Measurements from ENCODE around the gene ELP4.
"Not testable (repeated sequence)": the region's sequence is repeated elsewhere in the genome, so short reads cannot be mapped to it uniquely, and the experiment has no call there.

ELP4 gene

DNA sequence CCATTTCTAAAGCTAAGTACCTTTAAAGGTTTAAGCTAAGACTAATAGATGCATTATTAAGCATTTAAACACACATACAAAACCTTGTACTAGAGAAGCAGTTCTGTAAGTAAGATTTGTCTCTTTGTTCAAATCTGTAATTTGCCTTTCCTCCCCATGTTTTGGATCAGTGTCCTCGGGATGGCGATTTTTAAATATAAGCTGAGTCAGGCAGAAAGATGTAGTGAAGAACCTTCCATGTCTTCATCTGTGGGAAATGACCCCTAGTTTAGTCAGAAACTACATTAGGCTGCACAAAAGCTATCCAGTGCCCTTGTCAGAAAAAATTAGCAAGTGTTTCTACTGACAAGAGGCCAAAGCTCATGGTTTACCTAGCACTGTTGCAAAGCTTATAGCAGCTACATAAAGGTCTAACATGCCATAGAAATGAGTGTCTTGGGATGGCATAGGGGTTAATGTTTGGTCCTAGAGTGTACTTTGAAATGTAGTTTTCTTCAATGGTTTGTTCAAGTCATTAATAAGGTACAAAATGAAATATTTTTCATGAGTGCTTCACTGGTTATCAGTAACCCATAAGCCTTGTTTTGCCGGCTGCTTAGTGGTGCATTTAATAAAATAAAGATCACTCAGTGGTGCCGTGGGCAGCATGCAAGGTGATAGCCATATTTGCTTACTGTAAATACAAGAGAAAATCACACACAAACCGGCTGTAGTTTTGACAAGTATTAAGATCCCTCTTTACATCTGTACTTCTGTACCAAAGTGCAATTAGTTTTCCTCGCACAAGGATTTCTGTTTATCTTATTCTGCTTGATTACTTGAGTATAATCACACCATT is 139.8 kb downstream of the ELP4 start:
- DNase-seq, result no peak

DNA sequence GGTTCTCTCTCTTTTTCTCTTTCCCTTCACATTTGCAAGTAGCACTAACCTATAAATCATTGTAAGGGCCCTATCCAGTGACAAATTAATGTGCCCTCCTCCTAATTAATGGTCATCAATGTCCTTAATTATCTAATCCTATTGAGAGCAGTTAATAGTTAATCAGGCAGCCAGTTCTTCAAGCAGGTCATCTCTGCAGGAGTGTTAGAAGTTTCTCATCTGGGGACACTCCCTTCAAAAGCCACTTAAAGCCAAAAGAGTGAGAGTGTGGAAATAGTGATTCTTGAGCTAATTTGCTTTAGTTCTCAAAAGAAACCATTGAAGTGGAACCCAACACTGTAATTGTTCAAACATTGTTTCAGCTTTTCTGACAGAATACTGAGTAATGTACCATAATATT is 141.6 kb downstream of the ELP4 start:
- DNase-seq, result no peak

DNA sequence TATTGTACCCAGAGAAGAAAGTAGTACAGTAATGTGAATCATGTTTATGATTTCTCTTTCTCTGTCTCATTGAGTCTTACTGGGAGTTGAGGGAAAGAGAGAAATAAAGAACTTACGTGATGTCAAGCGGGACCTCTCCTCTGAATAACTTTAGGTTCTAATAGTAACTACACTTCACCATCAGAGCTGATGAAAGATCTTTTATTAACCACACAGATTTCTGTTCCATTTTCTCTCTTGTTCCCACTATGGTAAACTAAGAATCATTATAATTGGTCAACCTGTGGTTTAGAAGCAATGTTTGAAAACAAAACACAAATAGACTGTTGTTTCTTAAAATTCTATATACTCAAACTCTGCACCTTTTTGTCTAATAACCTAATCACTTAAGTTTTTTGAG is 142.3 kb downstream of the ELP4 start:
- no peak for DNase-seq

DNA sequence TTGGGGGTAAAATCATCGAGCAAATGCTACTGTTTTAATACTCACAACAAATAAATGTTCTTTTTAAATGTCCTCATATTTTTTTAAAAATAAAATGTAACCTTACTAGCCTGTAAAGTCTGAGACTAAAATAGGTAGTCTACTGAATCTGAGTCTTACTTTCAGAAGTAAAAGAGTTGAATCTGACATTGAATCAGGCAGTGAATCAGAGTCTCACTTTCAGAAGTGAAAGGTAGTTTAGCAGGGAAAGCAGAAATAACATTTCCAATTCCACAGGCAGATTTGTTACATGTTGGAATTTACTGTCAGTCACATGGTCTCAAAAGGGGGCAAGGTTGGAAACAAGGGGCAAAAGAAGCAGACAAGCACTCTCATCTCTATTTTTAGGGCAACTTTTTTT is 143.0 kb downstream of the ELP4 start:
- DNase-seq, result no peak

DNA sequence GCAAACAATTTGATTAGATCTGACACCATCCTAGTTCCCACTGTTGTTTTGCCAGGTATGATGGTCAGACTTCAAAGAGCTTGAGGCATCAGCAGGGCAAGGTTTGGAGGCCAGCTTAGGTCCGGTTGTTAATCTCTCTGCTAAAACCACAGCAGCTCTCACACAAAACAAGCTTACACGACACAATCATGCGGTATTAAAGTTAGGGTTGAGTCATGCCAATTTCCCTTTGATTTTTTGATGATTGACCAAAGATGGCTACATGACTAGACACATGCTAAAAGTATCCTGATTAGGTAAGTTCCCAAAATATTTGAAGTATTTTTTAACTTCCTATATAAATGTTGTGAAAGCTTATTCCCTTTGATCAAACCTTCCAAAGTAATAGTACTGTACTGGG is 145.9 kb downstream of the ELP4 start:
- no peak for DNase-seq

DNA sequence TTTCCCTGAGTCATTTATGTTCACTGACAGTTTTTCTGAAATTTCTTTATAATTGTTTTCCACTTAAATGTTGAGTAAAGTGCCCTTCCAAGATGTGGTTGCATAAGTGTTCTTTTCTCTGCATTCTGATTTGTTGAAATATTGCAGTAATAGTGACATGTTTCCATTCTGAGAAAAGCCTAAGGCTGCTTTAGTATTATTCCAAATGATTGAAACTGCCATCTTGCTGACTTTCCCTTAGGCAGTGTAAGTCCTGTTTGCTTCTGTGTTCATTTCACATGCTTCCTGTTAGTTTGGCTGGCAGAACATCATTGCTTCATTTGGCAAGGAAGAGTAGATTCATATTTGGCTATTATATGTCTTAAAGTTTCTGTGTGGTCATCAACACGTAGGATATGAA is 146.5 kb downstream of the ELP4 start:
- DNase-seq, result no peak

DNA sequence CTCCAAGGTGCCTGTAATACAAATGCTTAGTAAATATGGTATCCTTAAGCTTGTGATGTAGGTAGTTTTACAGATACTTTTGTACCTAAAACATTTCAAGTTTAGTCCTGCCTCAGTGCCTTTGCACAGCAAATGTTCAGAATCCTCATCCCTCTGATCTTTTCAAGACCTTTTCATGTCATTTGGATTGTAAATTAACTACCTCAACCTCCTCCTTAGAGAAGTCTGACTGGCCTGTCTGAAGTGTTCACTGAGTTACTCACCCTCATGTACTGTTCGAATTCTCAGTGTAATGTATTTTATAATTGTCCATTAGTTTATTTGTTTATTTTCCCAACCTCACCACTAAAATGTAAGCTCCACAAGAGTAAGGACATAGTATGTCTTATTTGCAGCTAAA is 147.5 kb downstream of the ELP4 start:
- DNase-seq, result no peak

DNA sequence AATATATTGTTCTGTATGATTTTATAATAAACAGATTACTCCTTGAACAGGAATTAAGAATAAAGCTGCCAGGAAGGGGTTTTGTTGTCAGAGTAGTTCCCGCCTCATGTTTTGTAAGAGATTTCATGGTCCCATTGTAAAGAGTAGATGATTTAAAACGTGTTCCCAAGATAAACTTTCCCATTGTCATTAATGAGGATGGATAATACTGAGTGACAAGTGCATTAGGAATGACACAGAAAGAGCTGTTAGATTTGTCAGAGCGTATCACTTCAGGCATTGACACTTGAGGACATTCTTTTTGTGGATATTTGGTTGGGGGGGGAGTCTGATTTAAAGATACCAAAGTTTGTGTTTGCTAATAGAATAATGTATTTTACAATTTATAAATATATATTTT is 154.6 kb downstream of the ELP4 start:
- no peak for DNase-seq

DNA sequence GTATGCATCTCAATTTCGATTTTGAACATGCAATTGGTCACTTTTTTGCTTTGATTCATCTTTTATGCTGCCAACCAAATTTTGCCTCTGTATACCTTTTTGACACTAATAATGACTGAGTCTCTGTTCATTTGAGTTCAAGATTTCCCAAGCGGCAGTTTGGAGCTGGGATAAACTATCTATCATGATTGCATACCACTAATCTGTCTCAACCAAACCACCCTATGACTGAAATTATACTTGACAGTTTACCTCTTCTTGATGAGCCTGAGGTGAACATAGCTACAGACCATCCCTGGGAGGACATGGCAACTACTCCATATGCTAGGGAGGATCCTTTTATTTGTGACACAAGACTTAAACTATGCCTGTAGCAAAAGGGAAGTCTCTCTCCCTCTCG is 155.4 kb downstream of the ELP4 start:
- no peak for DNase-seq

DNA sequence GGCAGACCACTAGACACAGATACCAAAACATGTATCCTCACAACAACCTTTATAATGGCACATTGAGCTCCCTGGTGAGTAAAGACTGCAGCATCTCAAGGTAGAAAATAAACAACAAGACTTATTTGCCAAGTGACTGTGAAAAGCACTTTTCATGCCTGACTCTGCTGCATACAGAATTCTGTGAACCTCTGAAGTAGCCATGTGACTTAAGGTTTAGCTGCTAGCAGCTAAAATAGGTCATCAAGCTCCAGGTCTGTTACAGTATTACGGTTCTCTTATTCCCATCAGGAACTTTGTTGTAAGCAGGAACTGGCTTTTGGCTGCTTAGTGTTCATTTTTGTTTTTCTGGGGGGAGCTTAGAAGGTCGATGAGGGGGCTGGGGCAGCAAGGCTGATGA is 162.1 kb downstream of the ELP4 start:
- no peak for DNase-seq

DNA sequence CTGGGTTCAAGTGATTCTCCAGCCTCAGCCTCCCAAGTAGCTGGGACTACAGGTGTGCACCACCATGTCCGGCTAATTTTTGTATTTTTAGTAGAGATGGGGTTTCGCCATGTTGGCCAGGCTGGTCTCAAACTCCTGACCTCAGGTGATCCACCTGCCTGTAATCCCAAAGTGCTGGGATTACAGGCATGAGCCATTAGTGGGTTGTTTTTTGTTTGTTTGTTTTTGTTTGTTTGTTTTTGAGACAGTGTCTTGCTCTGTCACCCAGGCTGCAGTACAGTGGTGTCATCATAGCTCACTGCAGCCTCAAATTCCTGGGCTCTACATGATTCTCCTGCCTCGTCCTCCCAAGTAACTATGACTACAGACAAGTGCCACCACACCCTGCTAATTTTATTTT is 163.5 kb downstream of the ELP4 start:
- DNase-seq, result not testable (repeated sequence)

DNA sequence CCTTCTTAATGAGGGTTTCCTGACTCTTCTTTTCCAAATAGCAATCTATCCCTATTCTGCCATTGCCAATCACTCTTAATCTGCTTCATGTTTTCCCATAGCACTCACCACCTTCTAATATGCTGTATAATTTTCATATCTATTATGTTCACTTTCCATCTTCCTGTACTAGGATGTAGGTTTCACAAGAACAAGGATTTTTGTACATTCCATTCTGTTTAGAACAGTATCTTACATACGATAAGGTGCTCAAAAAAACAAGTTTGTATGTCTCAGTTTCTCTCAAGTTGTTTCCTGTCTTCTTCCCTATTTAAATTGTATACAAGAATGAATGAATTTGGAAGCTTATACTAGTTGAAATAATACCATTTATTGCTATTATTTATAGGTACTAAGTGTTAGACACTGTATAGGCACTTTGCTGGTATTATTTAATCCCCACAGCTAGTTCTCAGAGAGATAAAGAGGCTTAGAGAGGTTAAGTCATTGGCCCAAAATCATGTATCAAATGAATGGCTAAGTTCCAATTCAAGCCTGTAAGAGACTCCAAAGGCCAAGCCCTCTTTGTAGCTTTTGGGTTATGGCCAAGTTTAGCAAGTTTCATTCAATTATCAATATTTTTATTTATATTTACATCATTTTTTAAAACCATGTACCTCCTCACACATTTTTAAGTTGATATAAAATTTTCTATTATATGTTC is 166.9 kb downstream of the ELP4 start:
- no peak for DNase-seq

DNA sequence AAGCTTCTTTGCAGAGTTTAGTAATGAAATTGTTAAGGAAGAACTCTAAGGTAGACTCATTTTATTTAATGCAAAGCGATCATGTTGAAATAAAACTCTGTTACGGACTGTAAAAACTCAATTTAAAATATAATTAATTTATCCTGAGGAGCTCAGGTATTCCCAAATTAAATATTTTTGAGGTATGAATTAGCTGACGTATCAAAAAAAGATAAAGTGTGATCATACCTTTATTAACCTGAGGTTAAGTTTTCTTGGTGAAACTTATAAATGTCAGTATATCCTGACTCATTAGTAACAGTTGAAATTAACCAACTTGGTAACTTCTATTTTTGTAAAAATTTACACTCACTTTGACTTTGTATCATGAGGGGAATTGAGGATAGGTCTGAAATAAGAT is 171.2 kb downstream of the ELP4 start:
- DNase-seq, result no peak

DNA sequence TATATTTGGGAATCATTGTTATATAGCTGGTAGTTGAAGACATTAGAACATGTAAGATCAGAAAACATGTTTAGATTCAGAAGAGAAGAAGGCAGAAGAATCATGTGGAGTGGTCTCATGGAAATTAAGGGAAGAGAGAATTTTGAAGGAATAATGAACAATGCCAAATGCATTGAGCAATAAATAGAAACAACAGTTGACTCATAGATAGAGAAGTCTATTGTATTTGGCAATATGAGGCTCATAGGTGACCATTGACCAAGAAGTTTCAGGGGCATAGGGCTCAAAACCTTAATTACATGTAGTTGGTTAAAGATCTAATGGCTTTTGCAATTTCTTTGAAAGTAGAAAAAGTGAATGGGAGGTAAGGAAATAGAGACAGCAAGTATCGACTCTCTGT is 177.7 kb downstream of the ELP4 start:
- DNase-seq, result no peak

DNA sequence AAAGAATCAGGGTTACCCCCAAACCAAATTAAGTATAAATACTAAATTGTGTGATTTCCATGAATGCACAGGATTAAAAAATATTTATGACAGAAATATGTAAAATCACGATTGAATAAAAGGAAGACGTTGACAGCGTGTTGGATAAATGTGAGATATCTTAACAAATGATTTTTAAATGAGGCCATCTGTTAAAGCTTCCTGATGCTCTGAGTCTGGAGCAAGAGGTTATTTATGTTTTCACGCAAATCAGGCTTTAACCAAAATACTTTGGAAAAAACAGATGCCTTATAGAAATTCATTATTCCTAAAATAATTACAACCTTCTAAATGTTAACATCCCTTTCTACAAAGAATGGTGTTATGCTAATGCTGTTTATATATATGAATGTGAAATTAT is 178.3 kb downstream of the ELP4 start:
- no peak for DNase-seq

DNA sequence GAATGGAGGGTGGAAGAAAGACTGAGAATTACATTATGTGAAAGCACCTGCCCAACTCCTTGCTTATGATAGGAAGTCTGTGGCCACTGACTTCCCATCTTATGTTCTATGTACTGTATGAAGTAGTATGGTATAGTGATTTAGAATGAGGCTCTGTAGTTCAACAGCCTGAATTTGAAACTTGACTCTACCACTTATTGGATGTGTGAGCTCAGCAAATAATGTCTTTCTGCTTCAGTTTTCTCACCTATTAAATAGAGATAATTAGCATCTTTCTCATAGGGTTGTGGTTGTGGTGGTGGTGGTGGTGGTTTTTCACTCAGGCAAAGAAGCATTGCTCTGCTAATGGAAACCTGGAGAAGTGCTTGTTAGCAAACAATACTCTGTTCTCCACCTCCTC is 180.0 kb downstream of the ELP4 start:
- no peak for DNase-seq

DNA sequence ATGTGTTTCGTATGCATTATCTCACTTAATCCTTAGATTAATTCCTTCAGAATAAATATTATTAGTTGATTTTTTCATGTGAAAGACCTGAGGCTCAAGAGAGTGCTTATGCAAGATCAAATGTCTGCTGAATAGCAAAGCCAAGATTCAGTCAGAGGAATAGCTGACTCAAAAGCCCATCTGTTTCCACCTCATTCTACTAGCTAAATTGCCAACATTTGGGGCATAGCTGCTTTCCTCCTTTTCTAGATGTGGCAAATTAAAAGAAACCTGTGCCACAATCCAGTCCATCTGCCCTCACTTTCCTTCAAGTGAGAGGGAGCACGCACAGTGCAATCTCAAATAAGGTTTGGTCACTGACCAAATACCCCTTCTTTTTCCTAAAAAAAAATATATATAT is 180.5 kb downstream of the ELP4 start:
- no peak for DNase-seq

DNA sequence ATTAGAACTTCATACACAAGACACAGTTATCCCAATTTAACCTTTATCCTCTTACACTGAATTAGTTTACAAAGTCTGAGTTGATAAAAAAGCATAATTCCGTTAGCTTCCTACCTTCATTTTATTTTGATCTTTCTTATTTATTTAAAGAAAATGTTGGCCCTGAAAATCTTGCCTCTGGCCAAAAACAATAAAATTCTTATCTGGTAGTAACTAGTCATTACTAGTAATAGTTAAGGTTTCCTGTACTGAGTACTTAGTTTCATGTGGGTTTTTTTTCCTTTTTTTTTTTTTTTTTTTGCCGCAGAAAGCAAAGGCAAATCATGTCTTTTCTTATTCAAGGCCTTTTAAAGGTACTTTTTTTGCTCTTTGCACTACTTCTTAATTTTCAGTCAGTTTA is 180.9 kb downstream of the ELP4 start:
- no peak for DNase-seq

DNA sequence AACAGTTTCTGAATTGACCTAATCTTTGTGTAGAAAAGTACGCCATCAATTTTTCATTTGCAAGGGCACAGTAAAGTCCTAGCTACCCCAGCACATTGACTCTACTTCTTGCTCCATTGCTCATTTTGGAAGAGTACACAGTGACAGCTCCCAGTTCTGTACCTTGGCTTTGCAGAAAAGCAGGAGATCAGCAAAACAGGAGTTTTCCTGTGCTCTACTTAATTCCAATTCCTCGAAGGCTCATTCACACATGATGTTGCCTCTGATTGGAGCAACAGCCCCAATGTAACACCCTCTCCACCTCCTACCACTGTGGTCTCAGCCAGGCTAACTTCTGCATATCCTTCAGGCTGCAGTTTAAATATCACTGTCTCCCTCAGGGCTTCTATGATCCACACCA is 182.9 kb downstream of the ELP4 start:
- DNase-seq, result no peak

DNA sequence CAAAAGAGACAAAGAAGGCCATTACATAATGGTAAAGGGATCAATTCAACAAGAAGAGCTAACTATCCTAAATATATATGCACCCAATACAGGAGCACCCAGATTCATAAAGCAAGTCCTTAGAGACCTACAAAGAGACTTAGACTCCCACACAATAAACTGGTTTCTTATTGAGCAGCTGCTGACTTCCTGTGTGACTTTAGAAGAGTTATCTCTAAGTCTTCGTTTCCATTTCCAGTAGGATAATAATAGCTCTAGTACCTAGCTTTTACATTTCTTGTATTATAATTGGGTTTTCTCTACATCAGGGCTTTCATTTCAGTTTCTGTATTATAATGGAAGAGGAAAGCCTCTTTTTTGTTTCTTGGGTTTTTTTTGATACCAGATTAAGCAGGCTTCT is 187.5 kb downstream of the ELP4 start:
- not testable (repeated sequence) for DNase-seq

DNA sequence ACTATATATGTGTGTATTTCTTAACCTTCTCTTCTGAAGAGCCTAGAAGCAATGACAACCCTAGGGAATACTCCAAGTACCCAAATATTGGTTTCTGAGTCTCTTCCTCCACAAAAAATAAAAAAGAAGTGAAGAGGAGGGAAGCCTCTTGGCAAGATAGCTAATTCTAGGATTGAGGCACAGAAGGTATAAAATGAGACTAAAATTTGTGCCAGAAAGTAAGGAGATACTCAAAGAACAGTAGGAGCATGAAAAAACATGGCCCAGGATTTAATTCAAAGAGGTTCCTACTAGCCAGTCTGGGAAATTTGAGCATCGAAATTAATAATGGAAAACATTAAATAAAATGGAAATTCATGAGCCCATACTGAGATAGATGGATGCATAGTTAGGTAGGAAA is 189.5 kb downstream of the ELP4 start:
- DNase-seq, result no peak

DNA sequence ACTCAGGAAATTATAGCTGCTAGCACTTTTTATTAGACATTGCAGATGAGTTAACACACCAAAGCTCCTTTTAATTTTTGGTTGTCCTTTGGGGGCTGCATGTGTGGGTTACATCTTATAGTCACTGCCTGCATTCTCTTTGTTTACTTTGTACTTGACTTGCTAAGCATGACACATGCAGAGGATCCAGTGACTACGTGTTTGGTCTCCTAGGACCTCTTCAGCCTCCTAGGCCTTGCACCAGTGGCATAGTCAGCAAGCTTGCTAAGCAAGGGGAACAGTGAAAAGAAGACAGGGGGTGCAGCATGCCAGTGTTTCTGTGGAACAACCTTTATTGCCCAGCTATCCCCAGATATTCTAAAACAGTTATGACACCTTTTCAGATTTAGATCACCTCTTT is 193.4 kb downstream of the ELP4 start:
- DNase-seq, result no peak

DNA sequence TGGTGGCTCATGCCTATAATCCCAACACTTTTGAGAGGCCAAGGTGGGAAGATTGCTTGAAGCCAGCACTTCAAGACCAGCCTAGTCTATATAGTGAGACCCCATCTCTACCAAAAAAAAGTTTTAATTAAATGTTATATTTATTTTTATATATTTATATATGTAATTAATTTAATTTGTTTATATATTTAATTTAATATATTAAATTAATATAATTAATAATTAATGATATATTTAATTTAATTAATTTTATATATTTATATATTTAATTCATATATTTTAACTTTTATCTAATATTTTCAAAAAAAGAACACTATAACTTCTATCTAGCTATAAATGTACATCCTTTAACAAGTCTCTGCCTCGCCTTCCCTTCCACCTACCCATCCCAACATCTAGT is 196.8 kb downstream of the ELP4 start:
- no peak for DNase-seq

DNA sequence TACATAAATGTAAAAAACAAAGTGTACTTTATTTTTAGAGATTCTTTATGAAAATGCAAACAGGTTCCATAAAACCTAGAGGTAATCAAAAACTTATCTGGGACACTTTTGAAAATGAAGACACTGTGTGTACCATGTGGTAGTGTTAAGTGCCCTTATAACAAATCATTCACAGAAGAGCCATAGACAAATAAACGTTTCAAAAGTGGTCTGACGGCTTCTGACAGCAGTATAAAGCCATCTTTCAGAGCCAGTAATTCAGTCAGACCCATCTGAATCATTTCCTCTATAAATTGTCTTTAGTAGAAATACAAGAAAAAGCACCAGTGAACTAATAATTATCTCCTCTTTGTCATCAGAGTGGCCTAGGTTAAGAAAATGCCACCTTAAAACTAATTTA is 201.6 kb downstream of the ELP4 start:
- no peak for DNase-seq

DNA sequence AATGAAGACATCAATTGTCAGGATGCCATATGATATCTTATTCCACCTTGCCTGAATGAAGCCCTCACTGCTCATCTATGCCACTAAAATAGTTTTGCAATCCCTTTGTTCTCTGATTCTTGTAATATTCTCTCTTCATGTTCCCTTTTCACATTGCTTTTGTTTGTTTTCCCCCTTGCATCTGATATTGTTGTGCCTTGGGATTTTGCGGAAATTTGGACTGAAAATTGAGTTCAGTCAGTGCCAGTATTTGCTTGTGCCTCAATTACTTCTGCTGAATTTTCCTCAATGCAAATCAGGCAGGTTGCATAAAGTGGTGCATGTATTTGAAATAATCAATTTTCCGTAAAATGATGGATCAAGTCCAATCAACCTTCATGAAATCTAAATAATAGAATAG is 203.3 kb downstream of the ELP4 start:
- no peak for DNase-seq

All from CD4-positive, alpha-beta T cell treated with Interleukin-6 for 4 hours (primary cell).